Pancreas (tissue), 10 donors: ENCODE results near the gene TOM1L1. TPM values are rescaled to one million over a fixed set of nuclear protein-coding genes. Genes with fewer than 3 reads are reported as not detected.

Experiments
- ATAC-seq, 4 donors: fragments of 200-7000 bp; cut with Tn5 transposase; one replicate each; pipeline versions ENCODE4 v1.8.0 to v1.9.1; 2020; ENCODE audit warnings: mild to moderate bottlenecking in 4 of 4, moderate library complexity in 4 of 4
- DNase-seq, 6 donors: peaks; one replicate each; pipeline ENCODE4 v3.0.0-alpha.2; 2020
- FAIRE-seq: peaks from 2 replicates; lab custom pipeline; 2012; peaks lifted over from hg19 to GRCh38; lab: Jason Lieb, UNC
- H3K27ac ChIP-seq, 4 donors: fragments of 200-600 bp; sonication (generic); 1 replicate in 3 of 4; 2 replicates in 1 of 4; pipeline versions ENCODE4 v1.5.0 to v1.8.0; 2020
- H3K27me3 ChIP-seq, 4 donors: fragments of 200-600 bp; one replicate each; pipeline ENCODE4 v1.8.0; 2021
- H3K36me3 ChIP-seq, 3 donors: fragments of 200-600 bp; sonication (generic) in 1 of 3; one replicate each; pipeline versions ENCODE4 v1.5.0 to v1.8.0; 2020 to 2021
- H3K4me1 ChIP-seq, 3 donors: fragments of 200-600 bp; one replicate each; pipeline ENCODE4 v1.8.0; 2021
- H3K4me3 ChIP-seq, 4 donors: fragments of 200-600 bp; sonication (generic) in 2 of 4; one replicate each; pipeline versions ENCODE4 v1.5.0 to v1.8.0; 2020 to 2021
- H3K9me3 ChIP-seq, 4 donors: fragments of 200-600 bp; one replicate each; pipeline ENCODE4 v1.8.0; 2021
- WGBS, 2 donors: extraction: QIAGEN DNeasy Blood & Tissue Kit; methylation state at CpG; one replicate each; pipeline ENCODE4 v1.1.7; 2013; 5-methylcytosine and 5-hydroxymethylcytosine counted together
- intact Hi-C, 3 donors: fragments of 100-400 bp; cut with DNase I; formaldehyde crosslinking; loops; one replicate each; pipeline versions ENCODE4 v1.11.1 to v1.14.2; 2022
- polyA plus RNA-seq, 2 donors: library from polyadenylated mRNA; stranded (reverse); fragments of 200-250 nt; gene quantifications; one replicate each; pipeline ENCODE4 v1.2.3, GENCODE V29; 2013
- total RNA-seq, 6 donors: library from RNA; stranded (reverse); fragmentation: NEBNext Ultra II Directional in 4 of 6; extraction: Animal tissue kit (Norgen Biotek cat#: 25700) in 4 of 6; gene quantifications; one replicate each; pipeline versions ENCODE4 v1.2.1 to v1.2.4, GENCODE V29; 2021 to 2023
- TF ChIP-seq, protein P1 (sequence below), 4 donors: fragments of 200-600 bp; sonication (generic) in 3 of 4; IDR thresholded peaks; one replicate each; pipeline versions ENCODE4 v1.5.0 to v1.8.0; 2021; ENCODE audit warnings: antibody characterized with exemption in 4 of 4
- donor health status: healthy with polysubstance abuse.
- donor health status: DM: no; HTN: no; CAD: no; lungs with moderate emphysema.
- donor health status: DM: no; HTN: no; CAD: no.
- donor health status: control.
- donor health status: control.
- donor health status: Bipolar disorder and iron deficiency.
- donor health status: DM: yes; HTN: yes; CAD: no.
- donor health status: DM: no; HTN: no; CAD: no.
- donor health status: DM: no; HTN: no; CAD: no.
- donor health status: DM: yes; HTN: yes; CAD: no.

The TOM1L1 gene, protein sequence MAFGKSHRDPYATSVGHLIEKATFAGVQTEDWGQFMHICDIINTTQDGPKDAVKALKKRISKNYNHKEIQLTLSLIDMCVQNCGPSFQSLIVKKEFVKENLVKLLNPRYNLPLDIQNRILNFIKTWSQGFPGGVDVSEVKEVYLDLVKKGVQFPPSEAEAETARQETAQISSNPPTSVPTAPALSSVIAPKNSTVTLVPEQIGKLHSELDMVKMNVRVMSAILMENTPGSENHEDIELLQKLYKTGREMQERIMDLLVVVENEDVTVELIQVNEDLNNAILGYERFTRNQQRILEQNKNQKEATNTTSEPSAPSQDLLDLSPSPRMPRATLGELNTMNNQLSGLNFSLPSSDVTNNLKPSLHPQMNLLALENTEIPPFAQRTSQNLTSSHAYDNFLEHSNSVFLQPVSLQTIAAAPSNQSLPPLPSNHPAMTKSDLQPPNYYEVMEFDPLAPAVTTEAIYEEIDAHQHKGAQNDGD
- total RNA-seq (10 to 100 TPM; 29.4 to 39.0 (median 33.1) TPM), polyA plus RNA-seq (10 to 100 TPM; 14.2 to 29.9 TPM)

DNA sequence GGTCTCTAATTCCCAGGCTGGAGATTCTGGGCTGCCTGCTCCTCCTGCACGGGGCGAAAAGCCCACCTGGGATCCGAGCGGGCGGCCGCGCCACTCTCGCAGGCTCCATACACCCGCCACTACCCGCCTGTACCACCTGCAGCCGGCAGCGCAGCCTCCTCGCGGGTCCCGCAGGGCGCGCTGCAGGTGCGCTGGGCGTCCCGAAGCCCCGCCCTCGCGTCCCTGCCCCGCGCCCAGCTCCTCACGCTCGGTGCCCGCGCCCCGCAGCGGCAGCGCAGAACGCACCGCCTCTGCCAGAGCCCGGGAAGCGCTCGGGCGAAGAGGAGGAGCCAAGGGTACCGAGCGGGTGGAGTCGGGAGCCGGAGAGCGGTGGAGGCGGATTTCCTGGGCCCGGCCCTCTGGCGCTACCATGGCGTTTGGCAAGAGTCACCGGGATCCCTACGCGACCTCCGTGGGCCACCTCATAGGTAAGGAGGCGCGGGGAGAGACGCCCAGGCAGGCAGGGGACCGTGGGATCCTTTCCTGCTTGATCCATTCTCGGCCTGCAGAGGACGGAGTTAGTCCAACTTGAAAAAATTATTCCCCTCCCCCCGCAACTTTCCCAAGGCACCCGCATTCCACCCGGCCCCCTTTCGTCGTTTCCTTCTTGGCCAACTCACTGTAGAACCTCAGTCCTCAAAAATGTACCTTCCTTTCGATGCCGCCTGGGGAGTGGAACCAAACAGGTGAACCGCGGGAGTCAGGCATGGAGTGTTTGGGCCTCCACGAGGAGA is at the start of gene TOM1L1:
Gene TOM1L1 (plus strand): TSS at position 396 of the 773 bp plus-strand sequence. CDS start 14 bp downstream, at position 410.
- H3K27ac ChIP-seq: peak within 1 kb of the TSS in 3 of 4 donors; percentile 73 to 83 (median 74)
- H3K27me3 ChIP-seq: no peaks in the 10 kb centered on the region
- ATAC-seq: peak; percentile 91 to 94 (median 92)
- DNase-seq: peak; percentile 87 to 95 (median 90)
- no peaks in the 10 kb centered on the region for H3K9me3 ChIP-seq
- peak within 1 kb of the TSS; percentile 37 to 58 (median 50) for H3K4me3 ChIP-seq
- peaks cover 0 to 13% (median 9%) of the 10 kb centered on the region in 3 donors for H3K4me1 ChIP-seq
- 1% methylated on average over 67 of the region's 67 CpGs for WGBS, 2 donors
- intact Hi-C loops: no loop called here
- no peaks in the 10 kb centered on the region for H3K36me3 ChIP-seq
- TF ChIP-seq, protein P1, sequence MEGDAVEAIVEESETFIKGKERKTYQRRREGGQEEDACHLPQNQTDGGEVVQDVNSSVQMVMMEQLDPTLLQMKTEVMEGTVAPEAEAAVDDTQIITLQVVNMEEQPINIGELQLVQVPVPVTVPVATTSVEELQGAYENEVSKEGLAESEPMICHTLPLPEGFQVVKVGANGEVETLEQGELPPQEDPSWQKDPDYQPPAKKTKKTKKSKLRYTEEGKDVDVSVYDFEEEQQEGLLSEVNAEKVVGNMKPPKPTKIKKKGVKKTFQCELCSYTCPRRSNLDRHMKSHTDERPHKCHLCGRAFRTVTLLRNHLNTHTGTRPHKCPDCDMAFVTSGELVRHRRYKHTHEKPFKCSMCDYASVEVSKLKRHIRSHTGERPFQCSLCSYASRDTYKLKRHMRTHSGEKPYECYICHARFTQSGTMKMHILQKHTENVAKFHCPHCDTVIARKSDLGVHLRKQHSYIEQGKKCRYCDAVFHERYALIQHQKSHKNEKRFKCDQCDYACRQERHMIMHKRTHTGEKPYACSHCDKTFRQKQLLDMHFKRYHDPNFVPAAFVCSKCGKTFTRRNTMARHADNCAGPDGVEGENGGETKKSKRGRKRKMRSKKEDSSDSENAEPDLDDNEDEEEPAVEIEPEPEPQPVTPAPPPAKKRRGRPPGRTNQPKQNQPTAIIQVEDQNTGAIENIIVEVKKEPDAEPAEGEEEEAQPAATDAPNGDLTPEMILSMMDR (IDR thresholded peaks at IDR 0.05): peak; percentile 8 to 26 (median 14)
- FAIRE-seq: no peak

DNA sequence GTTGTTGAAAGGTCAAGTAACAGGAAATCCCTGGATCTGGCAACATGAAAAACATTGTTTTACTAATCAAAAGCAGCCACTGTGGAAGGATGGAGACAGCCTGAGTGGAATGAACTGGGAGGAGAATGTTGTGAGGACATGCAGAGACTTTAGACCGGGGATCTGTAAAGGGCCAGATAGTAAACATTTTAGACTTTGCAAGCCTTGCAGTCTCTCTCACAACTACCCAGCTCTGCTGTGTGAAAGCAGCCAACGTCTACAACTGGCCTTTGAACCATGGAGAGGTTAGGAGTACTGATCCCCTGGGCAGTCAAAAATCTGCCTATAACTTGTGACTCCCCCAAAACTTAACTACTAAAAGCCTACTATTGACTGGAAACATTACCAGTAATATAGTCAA is 41.5 kb upstream of the TOM1L1 start:
- TF ChIP-seq, protein P1 (IDR thresholded peaks at IDR 0.05): no peak
- no peak for DNase-seq
- no peak overlapping the region for H3K27ac ChIP-seq
- peaks cover 0 to 3% (median 0%) of the 10 kb centered on the region in 3 donors for H3K4me1 ChIP-seq
- H3K9me3 ChIP-seq: no peaks in the 10 kb centered on the region
- H3K4me3 ChIP-seq: no peak overlapping the region
- WGBS, 2 donors: 69 to 82% methylated on average over 2 of the region's 2 CpGs
- H3K36me3 ChIP-seq: no peaks in the 10 kb centered on the region
- FAIRE-seq: no peak
- no peak for ATAC-seq
- H3K27me3 ChIP-seq: no peaks in the 10 kb centered on the region
- intact Hi-C loops: no loop called here

DNA sequence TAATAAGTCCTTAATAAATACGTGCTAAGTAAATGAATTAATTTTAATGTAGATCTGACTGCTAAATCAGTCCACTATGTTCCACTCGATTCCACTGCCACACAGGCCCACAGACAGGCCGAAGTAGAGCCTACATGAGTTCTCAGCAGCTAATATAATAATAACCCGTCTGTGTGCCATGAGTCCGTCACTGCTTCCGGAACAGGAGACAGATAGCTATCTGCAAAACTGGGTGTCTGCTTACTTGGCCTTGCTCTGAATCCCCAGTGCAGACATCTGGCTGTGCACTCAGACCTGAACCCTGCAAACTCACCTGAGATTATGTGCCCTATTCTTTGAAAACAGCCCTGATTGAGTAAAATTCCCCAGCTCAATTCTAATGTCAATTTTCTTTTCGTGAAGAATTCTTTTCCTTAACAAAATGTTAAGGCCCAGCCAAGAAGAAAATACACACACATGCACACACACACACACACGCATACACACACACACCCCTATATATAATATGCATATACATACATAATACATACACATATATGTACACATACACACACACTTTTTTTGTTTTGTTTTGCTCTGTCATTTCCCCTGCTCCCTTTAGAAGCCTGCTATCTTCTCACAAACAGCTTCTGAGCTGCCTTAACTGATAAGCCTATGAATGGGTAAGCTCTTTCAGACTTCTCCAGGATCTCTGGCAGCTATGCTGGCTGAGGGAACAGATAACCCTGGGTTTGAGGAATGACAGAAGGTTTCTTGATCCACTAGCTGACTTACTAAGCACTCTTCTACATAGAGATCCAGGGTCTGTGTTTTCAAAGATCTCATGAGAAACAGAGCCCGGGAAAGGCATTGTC is 39.8 kb upstream of the TOM1L1 start:
- Histone ChIP-seq H3K9me3 (no peaks in the 10 kb centered on the region), H3K4me3 (no peak overlapping the region), H3K27me3 (no peaks in the 10 kb centered on the region), H3K27ac (no peak overlapping the region), H3K36me3 (no peaks in the 10 kb centered on the region), H3K4me1 (peaks cover 0 to 11% (median 0%) of the 10 kb centered on the region in 3 donors)
- no peak for DNase-seq
- WGBS, 2 donors: 89 to 93% methylated on average over 9 of the region's 9 CpGs
- no peak for ATAC-seq
- FAIRE-seq: no peak
- TF ChIP-seq, protein P1 (IDR thresholded peaks at IDR 0.05): no peak
- intact Hi-C loops: no loop called here

GRCh38 chr17:54861471-54861983 is 39.1 kb upstream of the TOM1L1 start:
- ATAC-seq (no peak), FAIRE-seq (no peak), DNase-seq (no peak)
- 66 to 73% methylated on average over 4 of the region's 4 CpGs for WGBS, 2 donors
- peaks cover 0 to 11% (median 0%) of the 10 kb centered on the region in 3 donors for H3K4me1 ChIP-seq
- H3K36me3 ChIP-seq: no peaks in the 10 kb centered on the region
- intact Hi-C loops: no loop called here
- TF ChIP-seq, protein P1 (IDR thresholded peaks at IDR 0.05): no peak
- H3K9me3 ChIP-seq: no peaks in the 10 kb centered on the region
- no peak overlapping the region for H3K27ac ChIP-seq
- H3K27me3 ChIP-seq: no peaks in the 10 kb centered on the region
- H3K4me3 ChIP-seq: no peak overlapping the region
